Ascending aorta (tissue), 2 donors: ENCODE data around the gene LYZL6. TPM values are rescaled to one million over a fixed set of nuclear protein-coding genes. Genes with fewer than 3 reads are reported as not detected.

Experiments used
- DNase-seq, 2 donors: peaks; one replicate each; pipeline ENCODE4 v3.0.0-alpha.2; 2019; ENCODE audit warnings: low spot score in 2 of 2
- H3K27ac ChIP-seq, 2 donors: fragments of 200-600 bp; sonication (generic); one replicate each; pipeline ENCODE4 v1.5.1; 2016 to 2017; ENCODE audit warnings: mild to moderate bottlenecking in 1 of 2
- H3K27me3 ChIP-seq: fragments of 200-600 bp; sonication (generic); one replicate; pipeline ENCODE4 v1.5.1; 2017
- H3K36me3 ChIP-seq, 2 donors: fragments of 200-600 bp; sonication (generic); one replicate each; pipeline ENCODE4 v1.5.1; 2016
- H3K4me1 ChIP-seq, 2 donors: fragments of 200-600 bp; sonication (generic); one replicate each; pipeline ENCODE4 v1.5.1; 2016 to 2017; ENCODE audit warnings: mild to moderate bottlenecking in 1 of 2
- H3K4me3 ChIP-seq, 2 donors: fragments of 200-600 bp; sonication (generic); one replicate each; pipeline ENCODE4 v1.5.1; 2016 to 2017; ENCODE audit warnings: mild to moderate bottlenecking in 1 of 2
- H3K9me3 ChIP-seq, 2 donors: fragments of 200-600 bp; sonication (generic); one replicate each; pipeline ENCODE4 v1.5.1; 2016
- CTCF ChIP-seq, 3 experiments: fragments of 200-600 bp in 2 of 3; fragments of 450-650 bp in 1 of 3; sonication (generic) in 2 of 3; IDR thresholded peaks; one replicate each; pipeline ENCODE4 v1.5.1; 2016 to 2019; ENCODE audit warnings: antibody characterized with exemption in 3 of 3, mild to moderate bottlenecking in 1 of 3, moderate library complexity in 1 of 3
- intact Hi-C: fragments of 100-400 bp; cut with DNase I; formaldehyde crosslinking; loops from one replicate; pipeline ENCODE4 v1.15.1; 2023
- total RNA-seq: library from RNA; depleted of rRNA; stranded (reverse); fragments of >200 nt; gene quantifications from one replicate; pipeline ENCODE4 v1.1.0, GENCODE V29; 2016

Gene LYZL6, protein sequence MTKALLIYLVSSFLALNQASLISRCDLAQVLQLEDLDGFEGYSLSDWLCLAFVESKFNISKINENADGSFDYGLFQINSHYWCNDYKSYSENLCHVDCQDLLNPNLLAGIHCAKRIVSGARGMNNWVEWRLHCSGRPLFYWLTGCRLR
- total RNA-seq: not detected

GRCh38 chr17:35943537-35943936 is at the start of gene LYZL6:
Gene LYZL6 (minus strand): TSS chr17:35943713. CDS start chr17:35939356, 4,357 bp downstream.
- intact Hi-C loops: no loop called here
- Histone ChIP-seq H3K4me1 (no peaks in the 10 kb centered on the region), H3K4me3 (no peak within 1 kb of the TSS), H3K27me3 (no peaks in the 10 kb centered on the region), H3K9me3 (no peaks in the 10 kb centered on the region), H3K36me3 (no peaks in the 10 kb centered on the region), H3K27ac (no peak within 1 kb of the TSS)
- no peak for DNase-seq
- TF ChIP-seq CTCF (IDR thresholded peaks at IDR 0.05): no peak

DNA sequence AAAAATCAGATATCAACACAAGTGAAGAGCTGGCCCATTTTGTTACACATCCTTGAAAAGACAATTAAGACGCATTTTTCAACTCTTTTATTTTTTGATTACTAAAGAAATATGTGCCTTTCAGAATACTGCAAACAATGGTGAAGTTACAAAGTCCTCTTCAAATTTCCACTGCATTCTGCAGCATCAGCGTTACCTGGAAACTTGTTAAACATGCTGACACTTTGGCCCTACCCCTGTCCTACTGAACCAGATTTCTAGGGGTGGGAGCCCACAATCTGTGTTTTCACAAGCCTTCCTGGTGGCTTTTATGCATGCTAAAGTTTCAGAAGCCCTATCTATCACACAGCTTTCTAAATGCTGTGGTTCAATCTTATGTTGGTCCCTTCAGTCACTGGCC is 47.6 kb upstream of the LYZL6 start:
- Histone ChIP-seq H3K4me3 (no peak overlapping the region), H3K36me3 (no peaks in the 10 kb centered on the region), H3K27ac (no peak overlapping the region), H3K27me3 (no peaks in the 10 kb centered on the region), H3K9me3 (no peaks in the 10 kb centered on the region), H3K4me1 (no peaks in the 10 kb centered on the region)
- intact Hi-C loops: no loop called here
- TF ChIP-seq CTCF (IDR thresholded peaks at IDR 0.05): no peak
- DNase-seq: no peak

GRCh38 chr17:35988164-35988563 is 44.7 kb upstream of the LYZL6 start:
- Histone ChIP-seq H3K9me3 (no peaks in the 10 kb centered on the region), H3K4me3 (no peak overlapping the region), H3K4me1 (no peaks in the 10 kb centered on the region), H3K27ac (no peak overlapping the region), H3K27me3 (no peaks in the 10 kb centered on the region), H3K36me3 (no peaks in the 10 kb centered on the region)
- DNase-seq: no peak
- intact Hi-C loops: no loop called here
- TF ChIP-seq CTCF (IDR thresholded peaks at IDR 0.05): no peak

DNA sequence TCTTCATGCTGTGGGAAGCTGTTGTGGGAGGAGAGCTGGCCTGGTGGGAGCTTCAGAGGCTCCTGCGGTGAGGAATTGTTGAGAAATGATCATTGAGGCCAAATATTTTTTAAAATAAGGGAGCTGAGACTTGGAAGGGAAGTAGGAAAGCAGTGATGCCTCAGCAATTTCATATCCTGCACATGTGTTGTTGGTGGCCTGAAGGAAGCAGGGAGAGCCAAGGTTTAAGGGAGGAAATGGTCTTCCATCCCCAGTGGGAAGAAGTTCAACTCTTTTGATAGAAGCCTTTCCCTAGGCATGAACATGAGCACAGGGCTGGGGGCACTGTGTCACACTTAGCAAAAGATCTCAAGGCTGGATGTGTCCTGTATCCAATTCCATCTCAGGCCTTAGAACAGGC is 43.1 kb upstream of the LYZL6 start, which contains the start of gene CCL14:
CCL14 (minus strand) TSS at position 87 of the 400 bp plus-strand sequence; CDS start at position 7, 80 bp downstream.
- no peak for DNase-seq
- no peak for TF ChIP-seq CTCF (IDR thresholded peaks at IDR 0.05)
- H3K27me3 ChIP-seq: no peaks in the 10 kb centered on the region
- intact Hi-C loops: no loop called here
- no peaks in the 10 kb centered on the region for H3K36me3 ChIP-seq
- H3K27ac ChIP-seq: no peak within 1 kb of the TSS
- peak within 1 kb of the TSS in 1 of 2 donors; percentile 19 for H3K4me3 ChIP-seq
- H3K4me1 ChIP-seq: no peaks in the 10 kb centered on the region
- no peaks in the 10 kb centered on the region for H3K9me3 ChIP-seq

- no peaks in the 10 kb centered on the region for H3K27me3 ChIP-seq
- no peaks in the 10 kb centered on the region for H3K36me3 ChIP-seq
- no peak for DNase-seq
- intact Hi-C loops: no loop called here
- H3K4me1 ChIP-seq: no peaks in the 10 kb centered on the region
- no peak overlapping the region for H3K27ac ChIP-seq
- no peaks in the 10 kb centered on the region for H3K9me3 ChIP-seq
- H3K4me3 ChIP-seq: no peak overlapping the region
- TF ChIP-seq CTCF (IDR thresholded peaks at IDR 0.05): no peak
Measured at GRCh38 chr17:35984140-35984539, 40.6 kb upstream of the LYZL6 start.
